GM19099 (cell line): ENCODE measurements around the gene CDH8.

Experiments used
- POLR2A ChIP-seq: IDR thresholded peaks from 3 replicates; pipeline ENCODE4 v1.6.1; 2011; ENCODE audit warnings: low read depth; ENCODE audit not compliant: insufficient read length; ENCODE audit errors: extremely low read depth

Gene CDH8

DNA sequence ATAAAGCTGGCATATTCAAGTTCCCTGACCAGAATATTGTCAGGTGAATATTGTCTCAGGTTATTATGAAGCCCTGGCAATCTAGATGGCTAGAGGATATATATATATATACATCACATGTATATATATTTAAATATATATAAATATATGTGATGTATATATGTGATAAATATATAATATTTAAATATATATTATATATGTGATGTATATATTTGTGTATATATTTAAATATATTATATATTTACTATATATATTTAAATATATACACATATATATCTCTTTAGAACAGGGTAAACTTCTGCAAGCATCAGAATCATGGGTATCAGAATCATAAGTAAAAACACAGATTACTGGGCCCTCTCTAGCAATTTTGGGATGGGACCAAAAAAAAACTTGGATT is 112.6 kb downstream of the CDH8 start:
- no peak for TF ChIP-seq POLR2A

DNA sequence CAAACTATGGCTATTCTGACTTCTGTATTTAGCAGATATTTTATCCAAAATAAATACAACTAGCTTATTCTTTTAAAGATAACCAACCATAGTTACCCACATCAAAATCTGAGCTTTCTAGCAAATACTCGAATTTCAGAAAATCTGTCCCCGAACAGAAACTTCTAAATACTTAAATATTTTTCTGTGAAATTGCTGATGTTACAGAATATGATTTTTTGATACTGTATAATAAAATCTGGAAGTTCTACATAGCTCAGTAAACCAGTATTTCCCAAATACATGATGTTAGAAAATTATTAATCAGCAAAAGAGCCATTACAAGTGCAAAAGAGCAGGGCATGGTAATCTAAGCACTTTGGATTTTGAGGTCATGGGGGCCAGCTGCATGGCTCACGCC is 114.9 kb downstream of the CDH8 start:
- TF ChIP-seq POLR2A, result no peak

DNA sequence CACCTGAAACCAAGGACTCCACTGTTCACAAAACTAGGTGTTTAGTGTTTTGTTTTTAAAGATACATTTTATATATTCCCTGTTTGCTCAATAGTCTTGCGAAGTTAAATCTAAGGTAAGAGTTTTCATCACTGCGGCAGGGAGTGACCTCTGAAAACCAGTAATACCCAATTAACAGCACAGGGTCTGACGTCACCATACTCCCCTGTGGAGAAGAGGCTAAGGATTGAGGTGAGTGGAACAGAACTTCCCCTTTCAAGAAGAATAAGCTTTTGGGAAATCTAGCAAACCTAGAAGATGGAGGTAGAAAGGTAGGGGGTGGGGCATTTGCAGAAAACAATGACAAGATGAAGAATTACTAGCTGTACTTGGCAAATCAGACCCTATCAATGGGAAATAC is 120.7 kb downstream of the CDH8 start:
- TF ChIP-seq POLR2A, result no peak

DNA sequence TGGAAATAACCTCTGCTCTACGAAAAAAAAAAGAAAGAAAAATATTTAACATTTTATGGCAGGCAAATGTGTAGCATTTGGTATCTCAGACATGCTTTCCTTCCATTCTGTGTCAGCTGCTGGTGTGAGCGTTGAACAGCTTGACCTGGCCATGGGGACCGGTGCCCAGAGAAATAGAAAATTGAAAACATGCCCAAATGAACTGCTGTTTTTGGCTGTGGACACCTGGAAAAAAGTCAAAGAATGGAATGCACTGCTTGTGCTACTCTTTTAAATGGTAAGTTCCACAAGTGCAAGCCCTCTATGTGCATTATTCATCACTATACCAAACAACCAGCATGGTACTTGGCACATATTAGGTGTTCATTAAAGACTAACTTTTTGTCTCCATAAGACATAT is 127.2 kb downstream of the CDH8 start:
- no peak for TF ChIP-seq POLR2A

DNA sequence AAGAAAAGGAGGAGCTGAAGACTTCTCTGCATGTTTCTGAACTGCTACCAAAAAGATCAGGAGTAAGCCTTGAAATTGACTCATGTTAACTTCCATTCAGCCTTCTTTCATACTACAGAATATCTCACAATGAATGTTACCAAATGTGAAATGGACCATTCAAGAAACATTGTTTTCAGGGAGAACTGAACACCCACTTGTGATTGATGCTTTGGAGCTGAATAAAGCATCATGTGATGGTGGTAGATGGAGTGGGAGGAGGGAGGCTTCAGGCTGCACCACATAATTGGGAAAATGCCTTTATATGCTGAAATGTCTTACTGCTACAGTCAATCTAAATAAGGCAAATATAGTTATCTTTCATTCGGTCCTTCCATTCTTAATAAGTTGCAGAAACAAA is 127.8 kb downstream of the CDH8 start:
- no peak for TF ChIP-seq POLR2A

DNA sequence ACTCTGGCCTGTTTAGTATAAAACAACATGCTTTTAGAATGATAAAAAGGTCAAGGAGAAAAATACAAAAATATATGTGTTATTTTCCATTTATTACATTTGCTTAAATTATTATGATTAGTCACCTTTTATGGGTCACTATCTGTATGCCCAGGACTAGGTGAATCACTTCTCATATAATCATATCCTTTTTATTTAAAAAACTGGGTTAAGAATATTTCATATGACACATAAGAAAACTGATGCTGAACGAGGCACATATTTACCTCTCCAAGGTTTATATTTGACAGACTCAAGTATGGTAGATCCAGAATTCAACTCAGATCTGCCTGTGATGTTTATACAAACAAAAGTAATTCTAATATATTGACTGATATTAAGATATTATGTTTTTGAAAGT is 134.5 kb downstream of the CDH8 start:
- no peak for TF ChIP-seq POLR2A

DNA sequence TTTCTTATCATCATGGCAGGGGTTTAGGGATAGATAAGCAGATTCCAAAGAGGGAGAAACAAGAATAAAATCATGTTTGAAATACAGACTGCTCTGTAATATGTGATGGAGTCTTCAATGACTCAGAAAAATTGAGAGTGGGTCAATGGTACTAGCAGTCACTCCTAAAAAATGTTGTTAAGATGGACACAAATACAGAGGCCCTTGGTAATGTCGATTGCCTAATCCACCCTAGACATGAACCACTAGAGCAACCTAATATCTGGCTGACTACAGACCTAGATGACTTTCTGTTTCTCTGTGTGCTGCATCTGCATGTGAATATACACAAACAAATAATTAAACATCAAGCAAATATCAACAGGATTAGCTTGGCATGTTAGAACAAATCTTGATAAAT is 135.8 kb downstream of the CDH8 start:
- TF ChIP-seq POLR2A, result no peak

DNA sequence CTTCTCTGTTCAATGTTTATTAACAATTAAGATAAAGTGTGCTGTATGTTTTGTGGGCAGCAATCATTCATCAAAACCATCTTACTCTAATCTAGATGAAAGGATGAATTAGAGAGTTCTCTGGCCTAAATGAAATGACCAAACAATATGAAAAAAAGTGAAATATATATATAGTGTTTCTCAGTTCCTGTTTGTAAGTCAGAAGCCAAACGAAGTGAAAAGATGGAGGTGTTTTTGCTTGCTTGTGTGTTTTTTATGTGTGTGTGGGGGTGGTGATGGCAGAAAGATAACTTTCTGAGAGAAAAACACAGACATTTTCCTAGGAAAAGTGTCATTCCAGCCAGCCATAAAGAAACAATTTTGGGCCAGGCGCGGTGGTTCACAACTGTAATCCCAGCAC is 138.6 kb downstream of the CDH8 start:
- TF ChIP-seq POLR2A, result no peak

DNA sequence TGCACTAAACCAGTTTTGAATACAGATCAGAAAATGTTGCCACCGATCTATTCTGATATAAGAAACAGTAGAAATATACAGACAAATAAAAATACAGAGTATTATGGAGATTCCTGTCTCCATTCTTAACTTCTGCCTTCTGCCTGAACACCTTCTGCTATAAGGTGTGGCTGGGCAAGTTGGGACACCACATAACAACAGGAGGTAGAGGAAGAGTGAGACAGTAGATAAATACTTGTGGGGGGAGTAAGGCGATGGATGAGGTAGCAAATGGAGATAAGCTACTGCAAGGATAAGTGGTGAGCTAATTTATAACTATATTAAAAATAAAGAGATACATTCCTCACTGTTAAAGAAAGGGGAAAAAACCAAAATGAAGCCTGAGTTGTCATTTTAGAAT is 143.7 kb downstream of the CDH8 start:
- TF ChIP-seq POLR2A, result no peak

DNA sequence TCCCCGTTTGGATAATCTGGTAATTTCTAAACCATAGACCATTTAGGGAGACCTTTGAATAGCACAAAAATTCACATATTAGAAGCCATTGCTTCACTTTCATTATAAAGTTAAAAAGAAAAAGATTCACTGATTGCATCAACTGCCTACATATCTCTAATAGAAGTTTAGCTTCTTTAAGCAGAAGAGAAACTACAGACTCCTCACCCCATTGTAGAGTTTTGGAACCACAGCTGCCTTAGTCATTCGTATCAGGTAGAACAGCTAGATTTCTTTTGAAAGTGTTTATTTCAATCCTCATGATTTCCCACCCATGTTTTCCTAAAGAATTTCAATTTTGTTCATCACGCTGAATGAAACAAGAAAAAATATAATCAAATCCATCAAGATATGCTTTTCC is 144.8 kb downstream of the CDH8 start:
- TF ChIP-seq POLR2A, result no peak

DNA sequence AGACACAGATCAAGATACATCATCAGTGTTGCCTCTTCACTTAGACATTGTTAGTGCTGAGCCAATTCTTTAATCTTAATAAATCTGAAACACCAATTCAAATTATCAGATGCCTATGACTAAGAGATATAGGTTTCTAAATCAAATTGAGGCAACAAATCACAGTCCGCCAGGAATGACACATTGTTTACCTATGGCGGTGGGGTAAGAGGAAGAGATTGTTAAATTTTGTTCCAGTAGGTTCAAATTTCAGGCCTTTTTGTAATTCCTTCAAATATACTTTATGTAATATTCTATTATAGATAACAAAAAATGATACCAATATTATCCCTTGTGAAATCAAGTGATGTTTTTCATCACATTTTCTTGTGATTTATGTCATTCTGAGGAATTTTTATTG is 145.9 kb downstream of the CDH8 start:
- TF ChIP-seq POLR2A, result no peak

DNA sequence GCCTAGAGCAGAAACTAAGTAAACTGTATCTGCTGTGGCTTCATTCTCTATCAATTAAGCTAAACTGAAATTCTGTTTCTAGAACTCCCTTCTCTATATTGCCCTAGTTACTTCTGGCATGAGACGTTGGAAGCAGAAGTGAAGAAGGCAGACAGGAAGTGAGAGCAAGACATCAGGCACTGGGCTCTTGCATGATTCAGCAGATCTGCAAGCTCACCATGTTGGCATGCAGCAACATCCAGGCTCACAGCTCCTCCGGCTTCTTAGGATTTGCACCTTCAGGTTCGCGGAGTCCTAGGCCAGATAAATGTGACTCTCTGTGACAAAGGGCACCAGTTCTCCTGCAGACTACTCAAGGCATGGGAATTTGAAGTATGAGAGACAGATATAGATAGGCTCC is 148.3 kb downstream of the CDH8 start:
- TF ChIP-seq POLR2A, result no peak

DNA sequence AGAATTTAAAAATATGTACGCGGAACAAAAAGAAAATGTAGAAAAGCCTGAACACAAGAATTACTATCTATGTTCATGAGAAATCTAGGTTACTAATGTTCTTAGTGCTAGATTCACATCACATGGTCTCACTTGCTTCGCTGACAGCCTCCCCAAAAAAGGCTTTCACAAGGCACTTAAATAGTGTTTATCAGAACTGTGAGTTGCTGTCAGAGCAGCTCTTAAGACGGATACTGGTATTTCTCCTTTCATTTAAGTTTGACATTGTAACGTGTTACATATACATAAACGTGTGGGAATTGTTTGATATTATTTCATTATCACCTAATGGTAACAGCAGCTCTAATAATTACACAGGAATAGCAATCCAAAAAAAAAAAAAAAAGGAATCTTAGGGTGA is 150.9 kb downstream of the CDH8 start:
- TF ChIP-seq POLR2A, result no peak

DNA sequence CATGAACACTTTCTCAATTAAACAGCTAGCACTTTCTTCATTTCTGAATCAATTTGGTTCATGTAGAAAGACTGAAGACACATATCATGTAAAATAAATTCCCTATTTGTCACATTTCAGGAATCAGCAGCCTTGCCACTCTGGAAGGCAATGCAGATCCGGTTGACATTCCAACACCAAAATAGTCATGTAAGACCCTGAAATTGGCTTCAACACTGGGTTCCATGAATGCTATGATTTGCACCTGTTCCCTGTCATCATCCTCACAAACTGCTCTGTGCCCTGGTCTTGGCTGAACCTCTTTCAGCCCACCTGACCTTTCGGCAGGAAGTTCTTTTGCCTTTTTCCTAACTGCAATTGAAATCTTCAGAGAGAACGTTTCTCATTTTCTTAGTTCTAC is 156.9 kb downstream of the CDH8 start:
- no peak for TF ChIP-seq POLR2A

DNA sequence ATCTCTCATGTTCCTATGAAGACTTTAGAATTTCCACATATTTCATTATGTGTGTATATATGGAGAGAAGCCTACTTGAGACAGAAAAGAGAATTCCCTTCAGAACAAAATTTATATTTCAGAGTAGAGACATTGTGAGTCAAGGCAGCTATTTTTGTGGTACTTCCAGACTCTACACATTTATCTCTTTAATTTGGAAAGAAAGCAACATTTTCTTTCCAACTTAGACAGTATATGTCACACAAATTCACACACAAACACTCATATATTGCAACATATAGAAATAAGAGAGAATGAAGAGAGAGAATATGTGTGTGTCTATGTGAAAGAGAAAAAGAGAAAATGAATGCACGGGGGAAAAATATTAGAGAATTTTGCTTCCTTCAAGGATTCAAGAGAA is 158.8 kb downstream of the CDH8 start:
- no peak for TF ChIP-seq POLR2A

DNA sequence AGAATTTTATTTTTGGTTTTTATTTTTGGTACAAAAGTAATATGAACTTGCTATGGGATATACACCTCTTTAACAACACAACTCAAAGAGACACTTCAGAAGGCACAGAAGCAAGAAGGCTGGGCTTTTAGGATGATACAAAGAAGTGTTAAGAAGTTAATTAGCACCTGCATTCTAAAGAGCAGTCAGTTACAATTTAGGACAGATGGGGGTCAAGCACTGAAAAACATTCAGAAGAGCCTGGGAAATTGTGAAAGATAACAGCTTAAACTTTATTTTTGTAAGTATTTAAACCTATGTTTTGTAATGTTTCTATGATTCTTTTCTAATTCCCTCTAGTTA is 163.5 kb downstream of the CDH8 start:
- TF ChIP-seq POLR2A, result no peak

DNA sequence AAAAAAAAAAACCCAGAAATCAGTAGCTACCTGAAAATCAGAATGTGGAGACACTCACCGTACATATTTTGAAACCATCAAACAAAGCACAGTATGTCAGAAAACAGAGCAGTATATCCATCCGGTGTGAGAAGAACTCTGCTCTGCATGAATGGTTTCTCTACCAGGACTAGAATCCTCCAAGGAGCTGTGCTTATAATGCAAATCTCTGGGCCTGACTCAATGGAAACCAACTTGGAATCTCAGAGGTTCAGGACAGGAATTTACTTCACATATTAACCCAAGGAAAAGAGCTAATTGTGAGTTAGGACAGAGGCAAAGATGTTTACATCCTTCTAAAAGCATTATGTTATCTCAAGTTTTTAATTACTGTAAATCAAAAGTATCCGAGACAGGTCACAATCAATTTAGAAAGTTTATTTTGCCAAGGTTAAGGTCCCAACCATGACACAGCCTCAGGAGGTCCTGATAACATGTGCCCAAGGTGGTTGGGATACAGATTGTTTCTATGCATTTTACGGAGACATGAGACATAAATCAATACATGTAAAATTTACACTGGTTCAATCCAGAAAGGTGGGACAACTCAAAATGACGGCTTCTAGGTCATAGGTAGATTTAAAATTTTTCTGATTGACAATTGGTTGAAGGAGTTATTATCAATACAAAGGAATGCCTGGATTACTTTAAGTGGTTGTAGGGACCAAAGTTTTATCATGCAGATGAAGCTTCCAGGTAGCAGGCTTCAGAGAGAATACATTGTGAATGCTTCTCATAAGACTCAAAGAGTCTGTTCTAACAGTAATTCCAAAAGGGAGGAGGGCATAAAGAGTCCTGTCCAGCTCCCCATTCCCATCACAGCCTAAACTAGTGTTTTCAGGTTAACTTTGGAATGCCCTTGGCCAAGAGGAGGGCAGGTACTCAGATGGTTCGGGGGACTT is 164.1 kb downstream of the CDH8 start:
- TF ChIP-seq POLR2A, result no peak
